Measurements from ENCODE around the gene NRG2. TPM values are rescaled to one million over a fixed set of nuclear protein-coding genes. Genes with fewer than 3 reads are reported as not detected.

The NRG2 gene
- total and polyA plus RNA-seq, 2 experiments from 2014 or later = 0.37 to 1.3 TPM

DNA sequence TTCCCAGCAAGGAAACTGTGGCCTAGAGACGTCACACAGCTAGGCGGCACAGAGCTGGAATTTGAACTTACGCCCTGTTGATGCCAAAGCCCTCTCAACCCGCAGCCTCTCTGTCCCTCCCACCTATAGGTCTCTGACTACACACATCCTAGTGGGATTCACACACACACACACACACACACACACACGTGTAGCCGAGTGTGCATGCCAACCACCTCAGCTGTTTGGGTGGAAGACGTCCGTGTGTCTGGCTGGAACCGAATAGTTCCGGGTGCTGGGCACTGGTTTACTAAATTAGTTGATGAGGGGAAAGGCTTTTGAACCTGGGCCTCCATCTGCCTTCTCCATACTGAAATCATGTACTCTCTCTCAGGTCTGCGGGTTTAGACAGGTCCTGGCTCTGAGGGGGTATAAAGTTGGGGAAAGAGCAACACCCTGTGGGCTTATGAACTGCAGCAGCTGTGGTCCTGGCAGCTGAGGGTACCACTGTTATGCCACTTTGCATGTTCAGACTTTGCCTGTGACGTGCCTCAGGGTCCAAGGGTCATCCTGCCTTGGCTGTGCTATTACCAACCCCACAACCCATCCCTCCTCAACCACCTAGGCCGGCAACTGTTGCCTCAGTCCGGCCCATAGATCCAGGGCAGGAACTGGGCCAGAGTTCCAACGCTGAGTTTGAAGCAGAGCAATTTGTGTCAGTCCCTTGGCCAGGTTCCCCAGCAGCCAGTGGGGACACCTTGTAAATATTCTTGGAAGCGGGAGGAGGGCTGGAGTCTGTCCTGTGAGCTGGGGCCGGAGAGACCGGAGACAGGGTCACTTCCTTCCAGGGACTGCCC lies 197.0 kb downstream of the NRG2 start:
- no peak overlapping the region for H3K27ac ChIP-seq (ENCODE audit: low read depth)
- H3K27me3 ChIP-seq (ENCODE audit: insufficient read depth) = peaks cover 53% of the 10 kb centered on the region
- no peak overlapping the region for H3K4me3 ChIP-seq
- no peak for DNase-seq (ENCODE audit: low spot score)
- H2AFZ ChIP-seq = no peak overlapping the region
- H3K27ac Mint-ChIP-seq = no peak overlapping the region
- H3K9me3 Mint-ChIP-seq = no peaks in the 10 kb centered on the region
- no peaks in the 10 kb centered on the region; the same call in 1 of the 2 replicates for H4K20me1 ChIP-seq (replicated peaks; ENCODE audit: insufficient read depth)
- H3K36me3 Mint-ChIP-seq (ENCODE audit: low read depth) = no peaks in the 10 kb centered on the region
- no peak overlapping the region for H3K4me2 ChIP-seq
- H3K4me3 Mint-ChIP-seq = no peak overlapping the region
- ATAC-seq = no peak
- H3K4me1 ChIP-seq (ENCODE audit: insufficient read depth) = no peaks in the 10 kb centered on the region
- H3F3A ChIP-seq (replicated peaks; ENCODE audit: low read depth) = no peaks in the 10 kb centered on the region
- no peaks in the 10 kb centered on the region for H3K36me3 ChIP-seq (ENCODE audit: insufficient read depth)
- no peaks in the 10 kb centered on the region for H3K79me2 ChIP-seq (replicated peaks; ENCODE audit: insufficient read depth)
- TF ChIP-seq ZNF462 (CRISPR knock-in tag; IDR thresholded peaks at IDR 0.05) = no peak
- no peak for TF ChIP-seq EZH2phosphoT487 (IDR thresholded peaks at IDR 0.05; ENCODE audit: unreplicated experiment)
- no peak for TF ChIP-seq ZNF114 (CRISPR knock-in tag; IDR thresholded peaks at IDR 0.05)
- no peak for TF ChIP-seq STAT1 (IDR thresholded peaks at IDR 0.05; ENCODE audit: unreplicated experiment)
- TF ChIP-seq EZH2 (IDR thresholded peaks at IDR 0.05; ENCODE audit: low read depth, unreplicated experiment) = no peak
- no peak for TF ChIP-seq POLR2AphosphoS5 (IDR thresholded peaks at IDR 0.05; ENCODE audit: low read depth)
- TF ChIP-seq ZNF331 (CRISPR knock-in tag; IDR thresholded peaks at IDR 0.05; ENCODE audit: low read depth) = no peak
- no peak for TF ChIP-seq NANOG (IDR thresholded peaks at IDR 0.05; ENCODE audit: borderline replicate concordance)
- TF ChIP-seq, protein P1, sequence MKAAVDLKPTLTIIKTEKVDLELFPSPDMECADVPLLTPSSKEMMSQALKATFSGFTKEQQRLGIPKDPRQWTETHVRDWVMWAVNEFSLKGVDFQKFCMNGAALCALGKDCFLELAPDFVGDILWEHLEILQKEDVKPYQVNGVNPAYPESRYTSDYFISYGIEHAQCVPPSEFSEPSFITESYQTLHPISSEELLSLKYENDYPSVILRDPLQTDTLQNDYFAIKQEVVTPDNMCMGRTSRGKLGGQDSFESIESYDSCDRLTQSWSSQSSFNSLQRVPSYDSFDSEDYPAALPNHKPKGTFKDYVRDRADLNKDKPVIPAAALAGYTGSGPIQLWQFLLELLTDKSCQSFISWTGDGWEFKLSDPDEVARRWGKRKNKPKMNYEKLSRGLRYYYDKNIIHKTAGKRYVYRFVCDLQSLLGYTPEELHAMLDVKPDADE (IDR thresholded peaks at IDR 0.05) = no peak
- no peak for TF ChIP-seq REST (IDR thresholded peaks at IDR 0.05; ENCODE audit: unreplicated experiment)
- no peak for TF ChIP-seq JUNB (IDR thresholded peaks at IDR 0.05; ENCODE audit: unreplicated experiment)
- no peak for TF ChIP-seq CTCF (conservative IDR thresholded peaks at IDR 0.05; ENCODE audit: low read depth in 2 of 2)
- TF ChIP-seq CREB1 (CRISPR knock-in tag; IDR thresholded peaks at IDR 0.05; ENCODE audit: low read depth) = no peak
- peaks cover 10% of the 10 kb centered on the region for H3K4me1 Mint-ChIP-seq
- H3K27me3 Mint-ChIP-seq (ENCODE audit: insufficient read depth, low read depth, poor library complexity) = peaks cover 45% of the 10 kb centered on the region
- H3K9me2 ChIP-seq (ENCODE audit: insufficient read depth) = no peaks in the 10 kb centered on the region

Data from GM23338 (cell line).